Esophagus squamous epithelium (tissue), 5 donors: ENCODE results near the gene LRP4. TPM values are rescaled to one million over a fixed set of nuclear protein-coding genes. Genes with fewer than 3 reads are reported as not detected.

Source experiments
- DNase-seq: peaks from one replicate; lab custom pipeline; 2025; lab: John Stamatoyannopoulos, UW
- H3K27ac ChIP-seq, 4 donors: fragments of 200-600 bp; sonication (generic); one replicate each; pipeline ENCODE4 v1.5.1; 2016 to 2019; ENCODE audit warnings: mild to moderate bottlenecking in 1 of 4
- H3K27me3 ChIP-seq, 4 donors: fragments of 200-600 bp; sonication (generic); 1 replicate in 3 of 4; 2 replicates in 1 of 4; pipeline versions ENCODE4 v1.5.1 to v1.6.0; 2017 to 2021; ENCODE audit warnings: antibody characterized with exemption in 1 of 4
- H3K36me3 ChIP-seq, 3 donors: fragments of 200-600 bp; sonication (generic); one replicate each; pipeline ENCODE4 v1.5.1; 2016 to 2019
- H3K4me1 ChIP-seq, 3 donors: fragments of 200-600 bp; sonication (generic); one replicate each; pipeline ENCODE4 v1.5.1; 2017 to 2019
- H3K4me3 ChIP-seq, 4 donors: fragments of 200-600 bp; sonication (generic); 1 replicate in 3 of 4; 2 replicates in 1 of 4; pipeline ENCODE4 v1.5.1; 2016 to 2019; ENCODE audit warnings: mild to moderate bottlenecking in 2 of 4, moderate library complexity in 1 of 4
- H3K9me3 ChIP-seq, 3 donors: fragments of 200-600 bp; sonication (generic); one replicate each; pipeline ENCODE4 v1.5.1; 2016 to 2019
- CTCF ChIP-seq, 6 experiments: fragments of 450-650 bp in 4 of 6; fragments of 200-600 bp in 2 of 6; sonication (generic) in 2 of 6; IDR thresholded peaks; one replicate each; pipeline ENCODE4 v1.5.1; 2016 to 2019; ENCODE audit warnings: antibody characterized with exemption in 6 of 6, mild to moderate bottlenecking in 4 of 6, moderate library complexity in 4 of 6
- POLR2A ChIP-seq, 4 donors: fragments of 450-650 bp; IDR thresholded peaks; one replicate each; pipeline ENCODE4 v1.6.1; 2017; ENCODE audit warnings: antibody characterized with exemption in 4 of 4, mild to moderate bottlenecking in 4 of 4, moderate library complexity in 3 of 4
- WGBS, 2 donors: methylation state at CpG; one replicate each; pipeline ENCODE4 v1.1.5; 2018; 5-methylcytosine and 5-hydroxymethylcytosine counted together
- intact Hi-C: fragments of 100-400 bp; cut with DNase I; formaldehyde crosslinking; loops from one replicate; pipeline ENCODE4 v1.15.0; 2022
- total RNA-seq, 4 donors: library from RNA; depleted of rRNA; stranded (reverse); fragments of >200 nt; gene quantifications; one replicate each; pipeline ENCODE4 v1.1.0, GENCODE V29; 2016
- donor health status: DM: yes; HTN: yes; CAD: no.

LRP4 gene
- total RNA-seq, 4 donors from 2014 or later, result 2.5 to 9.5 (median 5.9) TPM

- Histone ChIP-seq H3K36me3 (no peaks in the 10 kb centered on the region), H3K27me3 (peaks cover 0 to 22% (median 0%) of the 10 kb centered on the region in 4 donors), H3K9me3 (no peaks in the 10 kb centered on the region), H3K4me1 (peaks cover 26 to 78% (median 35%) of the 10 kb centered on the region in 3 donors), H3K4me3 (peak overlapping the region; percentile 56 to 85 (median 68)), H3K27ac (peak overlapping the region in 3 of 4 donors; percentile 57 to 78 (median 63))
- DNase-seq, result no peak
- TF ChIP-seq CTCF (IDR thresholded peaks at IDR 0.05), result no peak
- WGBS, 2 donors, result 24 to 28% methylated on average over 16 of the region's 17 CpGs
- intact Hi-C loops, result no loop called here
Measured at GRCh38 chr11:46918788-46919513, 601 bp upstream of the LRP4 start.

- peaks cover 0 to 32% (median 0%) of the 10 kb centered on the region in 4 donors for H3K27me3 ChIP-seq
- TF ChIP-seq POLR2A (IDR thresholded peaks at IDR 0.05) (no peak), CTCF (IDR thresholded peaks at IDR 0.05) (no peak)
- H3K36me3 ChIP-seq, result no peaks in the 10 kb centered on the region
- H3K9me3 ChIP-seq, result no peaks in the 10 kb centered on the region
- peak overlapping the region; percentile 56 to 85 (median 68) for H3K4me3 ChIP-seq
- intact Hi-C loops, result no loop called here
- H3K27ac ChIP-seq, result peak overlapping the region; percentile 57 to 82 (median 71)
- WGBS, 2 donors, result 0% methylated on average over 3 to 15 of the region's 22 CpGs
- no peak for DNase-seq
- H3K4me1 ChIP-seq, result peaks cover 26 to 80% (median 35%) of the 10 kb centered on the region in 3 donors
Measured at GRCh38 chr11:46917762-46918082, 628 bp downstream of the LRP4 start.

GRCh38 chr11:46917109-46917761 is 1.1 kb downstream of the LRP4 start:
- Histone ChIP-seq H3K4me1 (peaks cover 26 to 85% (median 35%) of the 10 kb centered on the region in 3 donors), H3K27me3 (peaks cover 0 to 34% (median 0%) of the 10 kb centered on the region in 4 donors), H3K9me3 (no peaks in the 10 kb centered on the region), H3K36me3 (no peaks in the 10 kb centered on the region), H3K4me3 (peak overlapping the region; percentile 56 to 85 (median 68)), H3K27ac (peak overlapping the region; percentile 57 to 82 (median 71))
- intact Hi-C loops, result no loop called here
- WGBS, 2 donors, result 0% methylated on average over 10 to 15 of the region's 31 CpGs
- TF ChIP-seq CTCF (IDR thresholded peaks at IDR 0.05), result no peak
- no peak for TF ChIP-seq POLR2A (IDR thresholded peaks at IDR 0.05)
- DNase-seq, result no peak

- Histone ChIP-seq H3K4me3 (peak overlapping the region; percentile 56 to 85 (median 68)), H3K27me3 (peaks cover 0 to 34% (median 0%) of the 10 kb centered on the region in 4 donors), H3K27ac (peak overlapping the region; percentile 57 to 82 (median 71)), H3K9me3 (no peaks in the 10 kb centered on the region), H3K4me1 (peaks cover 26 to 83% (median 35%) of the 10 kb centered on the region in 3 donors), H3K36me3 (no peaks in the 10 kb centered on the region)
- no peak for DNase-seq
- intact Hi-C loops, result no loop called here
- WGBS, 2 donors, result 4 to 10% methylated on average over 9 to 16 of the region's 24 CpGs
- TF ChIP-seq CTCF (IDR thresholded peaks at IDR 0.05) (peak in 1 of 6 experiments; percentile 14), POLR2A (IDR thresholded peaks at IDR 0.05) (peak in 2 of 4 donors; percentile 19 to 37)
Measured at GRCh38 chr11:46916286-46917108, 1.9 kb downstream of the LRP4 start.
